Activated T-helper 2 cell treated with anti-CD3 and anti-CD28 coated beads, Interferon-gamma antibody, Interleukin-2, Interleukin-4, amounts not matched to agents 10 μg/mL and 5 μg/mL and 100 μg/mL, durations not matched to agents 14 hours and 24 hours and 36 hours (primary cell): ENCODE results near the gene EML6. TPM values are rescaled to one million over a fixed set of nuclear protein-coding genes. Genes with fewer than 3 reads are reported as not detected.

Experiments used
- DNase-seq: peaks from one replicate; pipeline ENCODE4 v3.0.0; 2021; ENCODE audit warnings: low spot score
- H3K27ac Mint-ChIP-seq: one replicate; pipeline ENCODE4 v1.8.0; 2021; ENCODE audit warnings: mixed read lengths
- H3K27me3 Mint-ChIP-seq: one replicate; pipeline ENCODE4 v1.8.0; 2021; ENCODE audit warnings: low read depth, mixed read lengths
- H3K36me3 Mint-ChIP-seq: one replicate; pipeline ENCODE4 v1.8.0; 2021; ENCODE audit warnings: low read depth, mixed read lengths
- H3K4me1 Mint-ChIP-seq: one replicate; pipeline ENCODE4 v1.8.0; 2021; ENCODE audit warnings: low read depth, mixed read lengths
- H3K4me3 Mint-ChIP-seq: one replicate; pipeline ENCODE4 v1.8.0; 2021; ENCODE audit warnings: low read depth, mild to moderate bottlenecking, moderate library complexity, mixed read lengths
- H3K9me3 Mint-ChIP-seq: one replicate; pipeline ENCODE4 v1.8.0; 2021; ENCODE audit warnings: mixed read lengths
- intact Hi-C: fragments of 100-400 bp; cut with micrococcal nuclease; formaldehyde crosslinking; loops from one replicate; pipeline ENCODE4 v1.15.1; 2023
- total RNA-seq: library from RNA; stranded (reverse); gene quantifications from 2 replicates; pipeline ENCODE4 v1.2.3, GENCODE V29; 2022

The EML6 gene
- total RNA-seq, 1 donor from 2014 or later, result 0.23 TPM

- no peaks in the 10 kb centered on the region for H3K27me3 Mint-ChIP-seq
- peaks cover 18% of the 10 kb centered on the region for H3K4me1 Mint-ChIP-seq
- no peak for DNase-seq
- no peak overlapping the region for H3K27ac Mint-ChIP-seq
- intact Hi-C loops, result no loop called here
- H3K36me3 Mint-ChIP-seq, result no peaks in the 10 kb centered on the region
- H3K4me3 Mint-ChIP-seq, result no peak overlapping the region
- no peaks in the 10 kb centered on the region for H3K9me3 Mint-ChIP-seq
Measured at GRCh38 chr2:54956111-54956627, 232.7 kb downstream of the EML6 start.

GRCh38 chr2:54957321-54957999, 234.0 kb downstream of the EML6 start:
- no peak overlapping the region for H3K4me3 Mint-ChIP-seq
- H3K27me3 Mint-ChIP-seq, result no peaks in the 10 kb centered on the region
- no peaks in the 10 kb centered on the region for H3K9me3 Mint-ChIP-seq
- H3K36me3 Mint-ChIP-seq, result no peaks in the 10 kb centered on the region
- no peak for DNase-seq
- no peak overlapping the region for H3K27ac Mint-ChIP-seq
- H3K4me1 Mint-ChIP-seq, result peaks cover 16% of the 10 kb centered on the region
- intact Hi-C loops, result no loop called here

GRCh38 chr2:54958717-54959371, 235.4 kb downstream of the EML6 start:
- H3K4me3 Mint-ChIP-seq, result no peak overlapping the region
- no peaks in the 10 kb centered on the region for H3K27me3 Mint-ChIP-seq
- intact Hi-C loops, result no loop called here
- no peak for DNase-seq
- H3K9me3 Mint-ChIP-seq, result no peaks in the 10 kb centered on the region
- no peaks in the 10 kb centered on the region for H3K36me3 Mint-ChIP-seq
- no peak overlapping the region for H3K27ac Mint-ChIP-seq
- peaks cover 8% of the 10 kb centered on the region for H3K4me1 Mint-ChIP-seq

DNA sequence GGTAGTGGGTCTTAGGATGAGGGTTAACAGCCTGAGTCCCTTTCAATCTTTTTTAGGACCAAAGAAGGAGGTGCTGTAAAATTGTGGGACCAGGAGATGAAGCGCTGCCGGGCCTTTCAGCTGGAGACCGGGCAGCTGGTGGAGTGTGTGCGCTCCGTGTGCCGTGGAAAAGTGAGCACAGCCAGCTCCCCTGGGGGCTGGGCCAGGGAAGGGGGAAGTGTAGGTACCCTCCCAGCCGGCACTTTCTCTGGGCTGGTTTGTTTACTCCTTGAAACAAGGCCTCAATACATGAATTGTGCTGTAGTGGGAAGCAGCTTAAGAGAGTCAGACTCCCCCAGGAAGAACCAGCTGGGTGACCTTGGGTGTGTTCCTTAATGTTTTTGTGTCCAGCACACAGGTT, 236.7 kb downstream of the EML6 start:
- peaks cover 13% of the 10 kb centered on the region for H3K4me1 Mint-ChIP-seq
- no peaks in the 10 kb centered on the region for H3K9me3 Mint-ChIP-seq
- H3K27ac Mint-ChIP-seq, result no peak overlapping the region
- intact Hi-C loops, result no loop called here
- DNase-seq, result no peak
- H3K27me3 Mint-ChIP-seq, result no peaks in the 10 kb centered on the region
- peaks cover 3% of the 10 kb centered on the region for H3K36me3 Mint-ChIP-seq
- no peak overlapping the region for H3K4me3 Mint-ChIP-seq

DNA sequence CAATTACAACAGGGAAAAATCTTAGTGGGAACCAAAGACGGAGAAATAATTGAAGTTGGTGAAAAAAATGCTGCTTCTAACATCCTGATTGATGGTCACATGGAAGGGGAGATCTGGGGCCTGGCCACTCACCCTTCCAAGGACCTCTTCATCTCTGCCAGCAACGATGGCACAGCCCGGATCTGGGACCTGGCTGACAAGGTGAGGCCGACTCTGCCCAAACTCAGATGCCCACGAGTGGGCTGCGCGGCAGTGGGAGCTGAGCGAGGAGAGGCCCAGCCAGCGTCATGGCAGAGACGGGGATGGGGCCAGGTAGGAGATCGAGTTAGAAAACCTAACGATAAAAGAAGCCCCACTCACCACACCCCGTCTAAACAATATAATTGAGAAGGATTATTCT, 239.0 kb downstream of the EML6 start:
- Mint-ChIP-seq H3K4me3 (no peak overlapping the region), H3K9me3 (no peaks in the 10 kb centered on the region), H3K27me3 (no peaks in the 10 kb centered on the region), H3K4me1 (peaks cover 25% of the 10 kb centered on the region), H3K27ac (no peak overlapping the region), H3K36me3 (peaks cover 10% of the 10 kb centered on the region)
- no peak for DNase-seq
- intact Hi-C loops, result no loop called here

- intact Hi-C loops, result no loop called here
- H3K27ac Mint-ChIP-seq, result no peak overlapping the region
- H3K9me3 Mint-ChIP-seq, result no peaks in the 10 kb centered on the region
Measured at GRCh38 chr2:54962935-54963440, 239.5 kb downstream of the EML6 start.

DNA sequence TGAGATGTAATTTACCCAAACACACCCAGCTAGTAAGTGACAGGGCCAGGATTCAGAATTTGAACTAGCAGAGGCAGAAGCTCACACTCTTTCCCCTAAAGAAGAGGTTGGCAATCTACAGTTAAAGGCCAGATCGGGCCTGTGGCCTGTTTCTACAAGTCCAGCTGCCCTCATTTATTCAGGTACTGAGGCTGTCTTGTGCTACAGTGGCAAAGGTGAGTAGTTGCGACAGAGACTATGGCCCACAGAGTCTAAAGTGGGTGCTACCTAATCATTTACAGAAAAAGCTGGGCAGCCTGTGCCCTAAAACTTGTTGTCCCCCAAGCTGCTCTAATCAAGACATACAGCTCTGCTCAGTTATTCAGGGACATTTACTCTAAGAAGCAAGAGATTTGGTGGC, 240.0 kb downstream of the EML6 start:
- no peak for DNase-seq
- no peaks in the 10 kb centered on the region for H3K9me3 Mint-ChIP-seq
- intact Hi-C loops, result no loop called here
- H3K4me3 Mint-ChIP-seq, result no peak overlapping the region
- H3K36me3 Mint-ChIP-seq, result peaks cover 11% of the 10 kb centered on the region
- H3K27ac Mint-ChIP-seq, result no peak overlapping the region
- H3K27me3 Mint-ChIP-seq, result no peaks in the 10 kb centered on the region
- peaks cover 25% of the 10 kb centered on the region for H3K4me1 Mint-ChIP-seq

More at GRCh38 chr2:54962935-54963440, 239.5 kb downstream of the EML6 start:
- Mint-ChIP-seq H3K4me3 (no peak overlapping the region), H3K27me3 (no peaks in the 10 kb centered on the region), H3K36me3 (peaks cover 11% of the 10 kb centered on the region), H3K4me1 (peaks cover 25% of the 10 kb centered on the region)
- DNase-seq, result no peak

GRCh38 chr2:54964271-54964670, 240.8 kb downstream of the EML6 start:
- no peak overlapping the region for H3K27ac Mint-ChIP-seq
- intact Hi-C loops, result no loop called here
- peaks cover 11% of the 10 kb centered on the region for H3K36me3 Mint-ChIP-seq
- peaks cover 25% of the 10 kb centered on the region for H3K4me1 Mint-ChIP-seq
- no peak overlapping the region for H3K4me3 Mint-ChIP-seq
- no peak for DNase-seq
- H3K27me3 Mint-ChIP-seq, result no peaks in the 10 kb centered on the region
- no peaks in the 10 kb centered on the region for H3K9me3 Mint-ChIP-seq

GRCh38 chr2:54964816-54965215, 241.4 kb downstream of the EML6 start:
- intact Hi-C loops, result no loop called here
- Mint-ChIP-seq H3K27ac (peak overlapping the region; percentile 51), H3K9me3 (no peaks in the 10 kb centered on the region), H3K27me3 (no peaks in the 10 kb centered on the region), H3K4me3 (no peak overlapping the region), H3K36me3 (peaks cover 15% of the 10 kb centered on the region), H3K4me1 (peaks cover 25% of the 10 kb centered on the region)
- no peak for DNase-seq

GRCh38 chr2:54965425-54965824, 242.0 kb downstream of the EML6 start:
- H3K4me1 Mint-ChIP-seq, result peaks cover 25% of the 10 kb centered on the region
- DNase-seq, result no peak
- H3K27me3 Mint-ChIP-seq, result no peaks in the 10 kb centered on the region
- H3K27ac Mint-ChIP-seq, result peak overlapping the region; percentile 51
- H3K36me3 Mint-ChIP-seq, result peaks cover 19% of the 10 kb centered on the region
- intact Hi-C loops, result no loop called here
- no peaks in the 10 kb centered on the region for H3K9me3 Mint-ChIP-seq
- H3K4me3 Mint-ChIP-seq, result no peak overlapping the region

DNA sequence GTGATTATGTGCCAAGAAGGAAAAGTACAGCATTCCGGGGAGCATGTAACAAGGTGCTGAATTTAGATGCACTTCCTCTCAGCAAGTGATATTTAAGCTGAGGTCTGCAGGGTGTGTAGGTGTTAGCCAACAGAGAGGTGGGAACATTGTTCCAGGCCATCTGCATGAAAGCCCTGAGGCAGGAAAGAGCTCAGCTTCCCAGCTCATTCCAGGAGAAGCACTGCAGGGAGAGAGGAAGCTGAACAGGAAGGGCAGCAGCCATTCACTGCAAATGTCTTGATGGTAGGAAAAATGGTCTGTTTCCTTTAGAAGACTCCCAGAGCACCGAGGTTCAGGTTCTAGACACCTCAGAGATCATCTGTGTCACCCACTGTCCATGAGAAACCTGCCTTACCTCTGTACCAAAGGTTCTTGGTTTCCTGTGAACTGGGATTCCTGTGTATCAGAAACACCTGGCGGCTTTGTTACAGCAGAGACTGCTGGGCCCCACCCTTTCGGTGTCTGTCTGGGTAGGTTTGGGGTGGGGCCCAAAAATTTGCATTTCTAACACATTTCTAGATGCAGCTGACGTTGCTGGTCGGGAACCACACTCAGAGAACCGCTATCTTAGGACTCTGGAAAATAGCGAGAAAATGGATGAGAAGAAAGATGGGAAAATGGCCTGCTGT, 242.8 kb downstream of the EML6 start:
- H3K9me3 Mint-ChIP-seq, result no peaks in the 10 kb centered on the region
- intact Hi-C loops, result no loop called here
- DNase-seq, result no peak
- no peak overlapping the region for H3K4me3 Mint-ChIP-seq
- peaks cover 22% of the 10 kb centered on the region for H3K36me3 Mint-ChIP-seq
- H3K27me3 Mint-ChIP-seq, result no peaks in the 10 kb centered on the region
- H3K4me1 Mint-ChIP-seq, result peaks cover 26% of the 10 kb centered on the region
- H3K27ac Mint-ChIP-seq, result no peak overlapping the region

DNA sequence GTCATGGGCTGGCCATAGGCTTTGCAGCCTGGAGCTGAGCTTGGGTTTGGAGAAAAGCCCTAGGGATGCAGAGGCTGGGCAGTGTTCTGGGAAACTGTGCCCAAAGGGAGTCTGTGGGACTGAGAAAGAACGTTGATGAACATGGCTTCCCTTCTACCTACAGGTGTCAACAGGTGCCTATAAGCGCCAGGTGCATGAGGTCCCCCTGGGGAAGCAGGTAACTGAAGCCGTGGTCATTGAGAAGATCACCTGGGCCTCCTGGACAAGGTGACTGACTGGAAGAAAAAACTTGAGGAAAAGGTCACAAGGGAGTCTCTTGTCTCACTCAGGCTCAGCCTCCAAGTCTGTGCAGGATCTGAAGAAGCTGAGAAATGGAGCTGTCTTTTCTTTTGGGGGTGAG, 243.4 kb downstream of the EML6 start:
- Mint-ChIP-seq H3K4me1 (peaks cover 26% of the 10 kb centered on the region), H3K36me3 (peaks cover 27% of the 10 kb centered on the region), H3K4me3 (no peak overlapping the region), H3K9me3 (no peaks in the 10 kb centered on the region), H3K27me3 (no peaks in the 10 kb centered on the region), H3K27ac (no peak overlapping the region)
- DNase-seq, result no peak
- intact Hi-C loops, result no loop called here

DNA sequence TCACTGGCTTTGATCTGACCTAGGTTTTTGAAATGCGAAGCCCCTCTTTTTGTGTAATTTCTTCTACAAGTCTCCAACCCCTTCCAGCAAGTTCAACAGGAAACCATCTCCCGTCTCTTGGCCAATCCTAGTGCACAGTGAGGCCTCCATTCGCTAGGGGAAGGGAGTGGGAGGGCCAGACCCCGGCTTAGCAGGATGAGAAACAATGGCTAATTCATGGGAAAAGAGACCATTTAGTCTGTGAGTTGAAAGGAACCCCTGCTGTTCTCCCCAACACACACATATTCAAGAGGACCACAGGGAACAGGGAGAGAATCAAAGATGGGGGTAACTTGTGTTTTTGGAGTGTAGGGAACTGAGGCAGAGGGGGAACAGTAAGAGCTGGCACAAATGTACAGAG, 243.8 kb downstream of the EML6 start:
- DNase-seq, result no peak
- Mint-ChIP-seq H3K27me3 (no peaks in the 10 kb centered on the region), H3K4me1 (peaks cover 26% of the 10 kb centered on the region), H3K36me3 (peaks cover 27% of the 10 kb centered on the region), H3K4me3 (no peak overlapping the region), H3K9me3 (no peaks in the 10 kb centered on the region), H3K27ac (no peak overlapping the region)
- intact Hi-C loops, result no loop called here
